ENCODE measurements around the gene MAST2. TPM values are rescaled to one million over a fixed set of nuclear protein-coding genes. Genes with fewer than 3 reads are reported as not detected.

The MAST2 gene
- total RNA-seq (ENCODE audit: low replicate concordance), result 25.1 and 38.1 TPM in 2 replicates
- long read RNA-seq, partial matches to known transcripts, result 5 of 6 reads
- long read RNA-seq, other reads (novel, unspliced or antisense), result 1 of 6 reads

- H3K36me3 Mint-ChIP-seq, result peaks cover 5% of the 10 kb centered on the region
- peaks cover 21% of the 10 kb centered on the region for H3K4me1 Mint-ChIP-seq (ENCODE audit: unreplicated experiment)
- no peaks in the 10 kb centered on the region for H3K27me3 Mint-ChIP-seq
- peak within 1 kb of the TSS; percentile 91 for H3K27ac Mint-ChIP-seq
- H3K9me3 Mint-ChIP-seq, result no peaks in the 10 kb centered on the region
- no peak for TF ChIP-seq CTCF (conservative IDR thresholded peaks at IDR 0.05)
- peak; percentile 90 for DNase-seq (ENCODE audit: extremely low spot score, unreplicated experiment)
- peak within 1 kb of the TSS; percentile 97 for H3K4me3 Mint-ChIP-seq
These were observed at the start of gene MAST2 for GRCh38 chr1:45803299-45803780. TSS of gene MAST2 (plus strand) at chr1:45803612. CDS start at chr1:45803896, 284 bp downstream.

GRCh38 chr1:45755697-45756096 lies 47.7 kb upstream of the MAST2 start:
- no peak for DNase-seq (ENCODE audit: extremely low spot score, unreplicated experiment)
- Mint-ChIP-seq H3K27me3 (no peaks in the 10 kb centered on the region), H3K9me3 (peaks cover 24% of the 10 kb centered on the region), H3K4me3 (no peak overlapping the region), H3K36me3 (no peaks in the 10 kb centered on the region), H3K27ac (no peak overlapping the region), H3K4me1 (ENCODE audit: unreplicated experiment) (peaks cover 3% of the 10 kb centered on the region)
- no peak for TF ChIP-seq CTCF (conservative IDR thresholded peaks at IDR 0.05)

GRCh38 chr1:45762291-45762690 lies 41.1 kb upstream of the MAST2 start:
- no peak overlapping the region for H3K27ac Mint-ChIP-seq
- no peak for DNase-seq (ENCODE audit: extremely low spot score, unreplicated experiment)
- no peaks in the 10 kb centered on the region for H3K27me3 Mint-ChIP-seq
- H3K4me3 Mint-ChIP-seq, result no peak overlapping the region
- TF ChIP-seq CTCF (conservative IDR thresholded peaks at IDR 0.05), result no peak
- no peaks in the 10 kb centered on the region for H3K36me3 Mint-ChIP-seq
- H3K9me3 Mint-ChIP-seq, result peaks cover 6% of the 10 kb centered on the region
- H3K4me1 Mint-ChIP-seq (ENCODE audit: unreplicated experiment), result no peaks in the 10 kb centered on the region

- no peak for DNase-seq (ENCODE audit: extremely low spot score, unreplicated experiment)
These were observed 37.2 kb upstream of the MAST2 start for GRCh38 chr1:45765999-45766792.

GRCh38 chr1:45767035-45767434 lies 36.4 kb upstream of the MAST2 start:
- H3K27me3 Mint-ChIP-seq, result no peaks in the 10 kb centered on the region
- H3K36me3 Mint-ChIP-seq, result no peaks in the 10 kb centered on the region
- no peak overlapping the region for H3K4me3 Mint-ChIP-seq

More at GRCh38 chr1:45765999-45766792, 37.2 kb upstream of the MAST2 start:
- H3K27me3 Mint-ChIP-seq, result no peaks in the 10 kb centered on the region
- no peak overlapping the region for H3K27ac Mint-ChIP-seq
- H3K9me3 Mint-ChIP-seq, result no peaks in the 10 kb centered on the region
- no peaks in the 10 kb centered on the region for H3K36me3 Mint-ChIP-seq
- no peaks in the 10 kb centered on the region for H3K4me1 Mint-ChIP-seq (ENCODE audit: unreplicated experiment)
- no peak overlapping the region for H3K4me3 Mint-ChIP-seq
- no peak for TF ChIP-seq CTCF (conservative IDR thresholded peaks at IDR 0.05)

More at GRCh38 chr1:45767035-45767434, 36.4 kb upstream of the MAST2 start:
- Mint-ChIP-seq H3K27ac (no peak overlapping the region), H3K9me3 (no peaks in the 10 kb centered on the region), H3K4me1 (ENCODE audit: unreplicated experiment) (no peaks in the 10 kb centered on the region)
- no peak for DNase-seq (ENCODE audit: extremely low spot score, unreplicated experiment)
- no peak for TF ChIP-seq CTCF (conservative IDR thresholded peaks at IDR 0.05)
